HG03520 (cell line): ENCODE results near the gene RBM17.
"Not testable (repeated sequence)": the region's sequence is repeated elsewhere in the genome, so short reads cannot be mapped to it uniquely, and the experiment has no call there.

ENCODE experiments used
- ATAC-seq: cut with Tn5 transposase; IDR thresholded peaks from one replicate; pipeline ENCODE4 v1.9.1; 2021; ENCODE audit warnings: mild to moderate bottlenecking, moderate library complexity; ENCODE audit not compliant: unreplicated experiment

The RBM17 gene

GRCh38 chr10:6151087-6151977 is 62.5 kb downstream of the RBM17 start:
- ATAC-seq, result peak; percentile 75

GRCh38 chr10:6153845-6154244 is 65.0 kb downstream of the RBM17 start:
- ATAC-seq, result no peak

GRCh38 chr10:6154566-6154965 is 65.7 kb downstream of the RBM17 start:
- ATAC-seq, result no peak

- ATAC-seq, result no peak
These were observed 69.4 kb downstream of the RBM17 start for GRCh38 chr10:6158276-6158675.

- ATAC-seq, result no peak
These were observed 73.1 kb downstream of the RBM17 start for GRCh38 chr10:6161921-6162320.

GRCh38 chr10:6162589-6163356 is 73.9 kb downstream of the RBM17 start:
- ATAC-seq, result no peak

- peak; percentile 95 for ATAC-seq
These were observed 74.8 kb downstream of the RBM17 start for GRCh38 chr10:6163364-6164270.

- ATAC-seq, result no peak
These were observed 75.6 kb downstream of the RBM17 start for GRCh38 chr10:6164271-6165095.

- ATAC-seq, result no peak
These were observed 76.4 kb downstream of the RBM17 start for GRCh38 chr10:6165221-6165725.

GRCh38 chr10:6165933-6166332 is 77.1 kb downstream of the RBM17 start:
- ATAC-seq, result not testable (repeated sequence)
